HG02642 (cell line): ENCODE data around the gene MIA2.
"Not testable (repeated sequence)": the region's sequence is repeated elsewhere in the genome, so short reads cannot be mapped to it uniquely, and the experiment has no call there.

Source experiments
- ATAC-seq: cut with Tn5 transposase; IDR thresholded peaks from one replicate; pipeline ENCODE4 v1.9.1; 2021; ENCODE audit warnings: mild to moderate bottlenecking; ENCODE audit not compliant: unreplicated experiment, poor library complexity

Gene MIA2

GRCh38 chr14:39266871-39267607 is 33.3 kb downstream of the MIA2 start:
- peak; percentile 91 for ATAC-seq

GRCh38 chr14:39267608-39268005 is 33.9 kb downstream of the MIA2 start:
- ATAC-seq, result no peak

GRCh38 chr14:39268393-39268792 is 34.7 kb downstream of the MIA2 start:
- ATAC-seq, result no peak

- no peak for ATAC-seq
These were observed 39.2 kb downstream of the MIA2 start for GRCh38 chr14:39272918-39273317.

- no peak for ATAC-seq
These were observed 41.7 kb downstream of the MIA2 start for GRCh38 chr14:39275395-39275794.

GRCh38 chr14:39276005-39276404 is 42.3 kb downstream of the MIA2 start:
- no peak for ATAC-seq

- no peak for ATAC-seq
These were observed 42.9 kb downstream of the MIA2 start for GRCh38 chr14:39276579-39277114.

- ATAC-seq, result no peak
These were observed 45.8 kb downstream of the MIA2 start for GRCh38 chr14:39279515-39279914.

- ATAC-seq, result not testable (repeated sequence)
These were observed 47.0 kb downstream of the MIA2 start for GRCh38 chr14:39280678-39281077.

GRCh38 chr14:39289523-39289922 is 55.8 kb downstream of the MIA2 start:
- no peak for ATAC-seq

- ATAC-seq, result no peak
These were observed 58.0 kb downstream of the MIA2 start for GRCh38 chr14:39291701-39292100.

GRCh38 chr14:39293629-39294028 is 59.9 kb downstream of the MIA2 start:
- no peak for ATAC-seq

- not testable (repeated sequence) for ATAC-seq
These were observed 66.7 kb downstream of the MIA2 start for GRCh38 chr14:39300389-39300788.

- ATAC-seq, result no peak
These were observed 68.6 kb downstream of the MIA2 start for GRCh38 chr14:39302124-39302810.

GRCh38 chr14:39303115-39303514 is 69.4 kb downstream of the MIA2 start:
- ATAC-seq, result no peak

- no peak for ATAC-seq
These were observed 74.1 kb downstream of the MIA2 start for GRCh38 chr14:39307815-39308214.

GRCh38 chr14:39310051-39310450 is 76.3 kb downstream of the MIA2 start:
- no peak for ATAC-seq

GRCh38 chr14:39315859-39316444 is 82.2 kb downstream of the MIA2 start:
- no peak for ATAC-seq

- ATAC-seq, result no peak
These were observed 83.3 kb downstream of the MIA2 start for GRCh38 chr14:39316830-39317553.

- ATAC-seq, result no peak
These were observed 84.9 kb downstream of the MIA2 start for GRCh38 chr14:39318574-39318973.

GRCh38 chr14:39319381-39319780 is 85.7 kb downstream of the MIA2 start:
- no peak for ATAC-seq
